Stimulated activated naive CD8-positive, alpha-beta T cell treated with anti-CD3 and anti-CD28 coated beads, Interleukin-15, amount 100 ng/mL, for 72 hours (primary cell): ENCODE measurements around the gene TSACC.
A peak's percentile ranks its signal among the peaks of the same experiment; 100 is the strongest.

Source experiments
- ATAC-seq: fragments of 150-1000 bp; cut with Tn5 transposase; 2 replicates; pipeline ENCODE4 v1.10.0; 2021; ENCODE audit warnings: mild to moderate bottlenecking, moderate library complexity
- DNase-seq, 2 donors: peaks; one replicate each; pipeline ENCODE4 v3.0.0; 2021 to 2022
- H3K27ac Mint-ChIP-seq, 2 donors: one replicate each; pipeline ENCODE4 v1.8.0; 2022; ENCODE audit warnings: mild to moderate bottlenecking in 2 of 2, mixed read lengths in 2 of 2, moderate library complexity in 2 of 2
- H3K27me3 Mint-ChIP-seq: one replicate; pipeline ENCODE4 v1.8.0; 2022; ENCODE audit warnings: mixed read lengths
- H3K4me1 Mint-ChIP-seq: one replicate; pipeline ENCODE4 v1.8.0; 2022; ENCODE audit warnings: mild to moderate bottlenecking, mixed read lengths
- H3K4me3 Mint-ChIP-seq, 2 donors: one replicate each; pipeline ENCODE4 v1.8.0; 2022; ENCODE audit warnings: mild to moderate bottlenecking in 2 of 2, mixed read lengths in 2 of 2, moderate library complexity in 1 of 2
- H3K9me3 Mint-ChIP-seq, 2 donors: one replicate each; pipeline ENCODE4 v1.8.0; 2022; ENCODE audit warnings: mixed read lengths in 2 of 2

Gene TSACC

GRCh38 chr1:156379420-156380165 lies 41.3 kb downstream of the TSACC start:
- ATAC-seq: no peak

GRCh38 chr1:156382561-156382960 lies 44.2 kb downstream of the TSACC start:
- H3K27me3 Mint-ChIP-seq: peaks cover 21% of the 10 kb centered on the region
- H3K27ac Mint-ChIP-seq: no peak overlapping the region
- H3K9me3 Mint-ChIP-seq: no peaks in the 10 kb centered on the region
- no peak overlapping the region for H3K4me3 Mint-ChIP-seq
- DNase-seq (no peak), ATAC-seq (no peak)
- peaks cover 14% of the 10 kb centered on the region for H3K4me1 Mint-ChIP-seq

More at GRCh38 chr1:156379420-156380165, 41.3 kb downstream of the TSACC start:
- no peak overlapping the region for H3K27ac Mint-ChIP-seq
- peaks cover 18% of the 10 kb centered on the region for H3K27me3 Mint-ChIP-seq
- no peak overlapping the region for H3K4me3 Mint-ChIP-seq
- no peaks in the 10 kb centered on the region for H3K9me3 Mint-ChIP-seq
- no peak for DNase-seq
- H3K4me1 Mint-ChIP-seq: no peaks in the 10 kb centered on the region

GRCh38 chr1:156383023-156383422 lies 44.7 kb downstream of the TSACC start:
- Mint-ChIP-seq H3K9me3 (no peaks in the 10 kb centered on the region), H3K27ac (no peak overlapping the region), H3K4me1 (peaks cover 16% of the 10 kb centered on the region), H3K4me3 (no peak overlapping the region), H3K27me3 (peaks cover 22% of the 10 kb centered on the region)
- peak; percentile 63 to 68 for DNase-seq
- ATAC-seq: peak; percentile 89

- no peak for ATAC-seq
- no peaks in the 10 kb centered on the region for H3K9me3 Mint-ChIP-seq
- no peak overlapping the region for H3K27ac Mint-ChIP-seq
- H3K4me3 Mint-ChIP-seq: no peak overlapping the region
- H3K4me1 Mint-ChIP-seq: peaks cover 24% of the 10 kb centered on the region
- DNase-seq: no peak
- peaks cover 31% of the 10 kb centered on the region for H3K27me3 Mint-ChIP-seq
Observed at GRCh38 chr1:156384007-156384406, 45.7 kb downstream of the TSACC start.

GRCh38 chr1:156384658-156385057 lies 46.3 kb downstream of the TSACC start:
- ATAC-seq: no peak
- peaks cover 38% of the 10 kb centered on the region for H3K27me3 Mint-ChIP-seq
- no peak for DNase-seq
- H3K9me3 Mint-ChIP-seq: no peaks in the 10 kb centered on the region
- H3K4me1 Mint-ChIP-seq: peaks cover 24% of the 10 kb centered on the region
- no peak overlapping the region for H3K27ac Mint-ChIP-seq
- no peak overlapping the region for H3K4me3 Mint-ChIP-seq

GRCh38 chr1:156385534-156386031 lies 47.3 kb downstream of the TSACC start:
- H3K27ac Mint-ChIP-seq: no peak overlapping the region
- no peak overlapping the region for H3K4me3 Mint-ChIP-seq
- no peaks in the 10 kb centered on the region for H3K9me3 Mint-ChIP-seq
- DNase-seq (peak; percentile 66 to 71), ATAC-seq (peak; percentile 85)
- H3K4me1 Mint-ChIP-seq: peaks cover 24% of the 10 kb centered on the region
- peaks cover 47% of the 10 kb centered on the region for H3K27me3 Mint-ChIP-seq

- peak overlapping the region in 1 of 2 donors; percentile 6 for H3K27ac Mint-ChIP-seq
- H3K27me3 Mint-ChIP-seq: peaks cover 54% of the 10 kb centered on the region
- ATAC-seq (no peak), DNase-seq (no peak)
- H3K4me3 Mint-ChIP-seq: no peak overlapping the region
- H3K4me1 Mint-ChIP-seq: peaks cover 24% of the 10 kb centered on the region
- H3K9me3 Mint-ChIP-seq: no peaks in the 10 kb centered on the region
Observed at GRCh38 chr1:156386134-156386901, 48.0 kb downstream of the TSACC start.

- no peak overlapping the region for H3K4me3 Mint-ChIP-seq
- no peak overlapping the region for H3K27ac Mint-ChIP-seq
- no peaks in the 10 kb centered on the region for H3K9me3 Mint-ChIP-seq
- no peak for ATAC-seq
- no peak for DNase-seq
- H3K27me3 Mint-ChIP-seq: peaks cover 63% of the 10 kb centered on the region
- H3K4me1 Mint-ChIP-seq: peaks cover 24% of the 10 kb centered on the region
Observed at GRCh38 chr1:156386949-156387869, 48.9 kb downstream of the TSACC start.

GRCh38 chr1:156387870-156388173 lies 49.5 kb downstream of the TSACC start:
- ATAC-seq (no peak), DNase-seq (no peak)
- Mint-ChIP-seq H3K4me1 (peaks cover 24% of the 10 kb centered on the region), H3K4me3 (no peak overlapping the region), H3K27me3 (peaks cover 69% of the 10 kb centered on the region), H3K27ac (no peak overlapping the region), H3K9me3 (no peaks in the 10 kb centered on the region)

- DNase-seq (no peak), ATAC-seq (no peak)
- H3K27ac Mint-ChIP-seq: no peak overlapping the region
- H3K9me3 Mint-ChIP-seq: no peaks in the 10 kb centered on the region
- H3K4me3 Mint-ChIP-seq: no peak overlapping the region
- peaks cover 24% of the 10 kb centered on the region for H3K4me1 Mint-ChIP-seq
- H3K27me3 Mint-ChIP-seq: peaks cover 69% of the 10 kb centered on the region
Observed at GRCh38 chr1:156388174-156389137, 50.1 kb downstream of the TSACC start.

GRCh38 chr1:156389311-156389710 lies 51.0 kb downstream of the TSACC start:
- Mint-ChIP-seq H3K27me3 (peaks cover 70% of the 10 kb centered on the region), H3K4me1 (peaks cover 24% of the 10 kb centered on the region), H3K4me3 (no peak overlapping the region)

GRCh38 chr1:156390469-156391365 lies 52.4 kb downstream of the TSACC start:
- Mint-ChIP-seq H3K9me3 (no peaks in the 10 kb centered on the region), H3K4me1 (peaks cover 19% of the 10 kb centered on the region), H3K27me3 (peaks cover 80% of the 10 kb centered on the region), H3K4me3 (no peak overlapping the region), H3K27ac (no peak overlapping the region)
- ATAC-seq: no peak
- no peak for DNase-seq

More at GRCh38 chr1:156389311-156389710, 51.0 kb downstream of the TSACC start:
- no peak for ATAC-seq
- no peak for DNase-seq
- Mint-ChIP-seq H3K9me3 (no peaks in the 10 kb centered on the region), H3K27ac (no peak overlapping the region)

- Mint-ChIP-seq H3K9me3 (no peaks in the 10 kb centered on the region), H3K27ac (no peak overlapping the region), H3K4me3 (no peak overlapping the region), H3K27me3 (peaks cover 76% of the 10 kb centered on the region), H3K4me1 (peaks cover 13% of the 10 kb centered on the region)
- DNase-seq: no peak
- ATAC-seq: peak; percentile 11
Observed at GRCh38 chr1:156391366-156391677, 53.0 kb downstream of the TSACC start.

GRCh38 chr1:156391701-156392100 lies 53.4 kb downstream of the TSACC start:
- no peak for DNase-seq
- no peaks in the 10 kb centered on the region for H3K9me3 Mint-ChIP-seq
- peaks cover 72% of the 10 kb centered on the region for H3K27me3 Mint-ChIP-seq
- H3K4me3 Mint-ChIP-seq: no peak overlapping the region
- peak; percentile 9 for ATAC-seq
- peaks cover 10% of the 10 kb centered on the region for H3K4me1 Mint-ChIP-seq
- H3K27ac Mint-ChIP-seq: no peak overlapping the region
